OCI-LY1 (cell line): Measurements from ENCODE around the gene PCNX2.

Source experiments
- CTCF ChIP-seq: fragments of 200-600 bp; sonication (generic), shearing (Covaris generic); IDR thresholded peaks from 2 replicates; pipeline ENCODE4 v1.5.1; 2017; ENCODE audit warnings: mild to moderate bottlenecking, antibody characterized with exemption, low read length, moderate library complexity, mixed read lengths
- EZH2 ChIP-seq: fragments of 200-600 bp; sonication (generic), shearing (Covaris generic); IDR thresholded peaks from 2 replicates; pipeline ENCODE4 v1.8.0; 2017; ENCODE audit warnings: borderline replicate concordance, mixed run types, mild to moderate bottlenecking, antibody characterized with exemption, low read length, moderate library complexity, mixed read lengths

GRCh38 chr1:233211106-233211505 is 84.4 kb downstream of the PCNX2 start:
- no peak for TF ChIP-seq CTCF
- no peak for TF ChIP-seq EZH2
